Glomerular endothelial cell (primary cell): ENCODE data around the gene SGO2. TPM values are rescaled to one million over a fixed set of nuclear protein-coding genes. Genes with fewer than 3 reads are reported as not detected.
"Not testable (repeated sequence)": the region's sequence is repeated elsewhere in the genome, so short reads cannot be mapped to it uniquely, and the experiment has no call there.

Source experiments
- DNase-seq: peaks from one replicate; pipeline ENCODE4 v3.0.0-alpha.2; 2011; ENCODE audit warnings: low read depth, low spot score; ENCODE audit errors: extremely low read depth
- total RNA-seq: library from RNA; depleted of rRNA; stranded (reverse); fragments of >200 nt; gene quantifications from 2 replicates; pipeline ENCODE4 v1.2.3, GENCODE V29; 2015

SGO2 gene
- total RNA-seq, 1 donor from 2014 or later: 8.1 TPM

GRCh38 chr2:200617156-200618053, 91.4 kb downstream of the SGO2 start:
- DNase-seq: no peak

- no peak for DNase-seq
Observed at GRCh38 chr2:200618054-200618419, 92.0 kb downstream of the SGO2 start.

- DNase-seq: no peak
Observed at GRCh38 chr2:200618590-200619021, 92.6 kb downstream of the SGO2 start.

GRCh38 chr2:200619279-200619678, 93.3 kb downstream of the SGO2 start:
- DNase-seq: no peak

GRCh38 chr2:200620606-200621390, 94.8 kb downstream of the SGO2 start:
- no peak for DNase-seq

GRCh38 chr2:200622106-200622505, 96.1 kb downstream of the SGO2 start:
- DNase-seq: no peak

GRCh38 chr2:200624026-200624425, 98.0 kb downstream of the SGO2 start:
- DNase-seq: no peak

- DNase-seq: no peak
Observed at GRCh38 chr2:200624658-200625057, 98.7 kb downstream of the SGO2 start.

- no peak for DNase-seq
Observed at GRCh38 chr2:200625282-200625681, 99.3 kb downstream of the SGO2 start.

GRCh38 chr2:200625958-200626363, 100.0 kb downstream of the SGO2 start:
- no peak for DNase-seq

- DNase-seq: no peak
Observed at GRCh38 chr2:200627110-200627770, 101.2 kb downstream of the SGO2 start.

- not testable (repeated sequence) for DNase-seq
Observed at GRCh38 chr2:200628461-200628860, 102.5 kb downstream of the SGO2 start.

GRCh38 chr2:200631287-200631686, 105.3 kb downstream of the SGO2 start:
- no peak for DNase-seq

Other genes with a start within 250 kb of the SGO2 start
- 76.1 and 86.3 TPM in 2 replicates for gene SPATS2L, start 219.5 kb upstream of the SGO2 start, total RNA-seq
- 13.1 and 13.2 TPM in 2 replicates for gene KCTD18, start 16.1 kb upstream of the SGO2 start, total RNA-seq
- 3.8 and 6.3 TPM in 2 replicates for gene AOX1, start 59.8 kb downstream of the SGO2 start, total RNA-seq